ENCODE results near the gene YBX2.

Gene YBX2

DNA sequence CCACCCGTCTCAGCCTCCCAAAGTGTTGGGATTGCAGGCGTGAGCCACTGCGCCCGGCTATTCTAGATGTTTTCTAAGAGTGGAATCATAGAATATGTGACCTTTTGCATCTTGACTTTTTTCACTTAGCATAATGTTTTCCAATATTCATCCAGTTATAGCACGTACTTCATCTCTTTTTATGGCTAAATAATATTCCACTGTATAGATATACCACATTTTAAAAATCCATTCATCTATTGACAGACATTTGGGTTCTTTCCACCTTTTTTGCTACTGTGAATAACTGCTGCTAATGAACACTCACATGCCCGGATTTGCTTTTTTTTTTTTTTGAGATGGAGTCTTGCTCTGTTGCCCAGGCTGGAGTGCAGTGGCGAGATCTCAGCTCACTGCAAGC is 9.7 kb upstream of the YBX2 start:
- Histone ChIP-seq H3K27ac (replicated peaks) (no peak overlapping the region), H3K4me3 (replicated peaks; ENCODE audit: insufficient read depth, low read length) (no peak overlapping the region), H3K27me3 (ENCODE audit: insufficient read depth, poor library complexity, severe bottlenecking) (no peaks in the 10 kb centered on the region)
- DNase-seq (ENCODE audit: low read depth in 1 of 2, low spot score in 1 of 2), result no peak
- TF ChIP-seq POLR2AphosphoS5 (IDR thresholded peaks at IDR 0.05; ENCODE audit: low read depth) (no peak), GABPA (IDR thresholded peaks at IDR 0.05; ENCODE audit: low read depth) (no peak), SPI1 (IDR thresholded peaks at IDR 0.05; ENCODE audit: borderline replicate concordance, low read depth) (no peak)
- TF ChIP-seq, protein P1, sequence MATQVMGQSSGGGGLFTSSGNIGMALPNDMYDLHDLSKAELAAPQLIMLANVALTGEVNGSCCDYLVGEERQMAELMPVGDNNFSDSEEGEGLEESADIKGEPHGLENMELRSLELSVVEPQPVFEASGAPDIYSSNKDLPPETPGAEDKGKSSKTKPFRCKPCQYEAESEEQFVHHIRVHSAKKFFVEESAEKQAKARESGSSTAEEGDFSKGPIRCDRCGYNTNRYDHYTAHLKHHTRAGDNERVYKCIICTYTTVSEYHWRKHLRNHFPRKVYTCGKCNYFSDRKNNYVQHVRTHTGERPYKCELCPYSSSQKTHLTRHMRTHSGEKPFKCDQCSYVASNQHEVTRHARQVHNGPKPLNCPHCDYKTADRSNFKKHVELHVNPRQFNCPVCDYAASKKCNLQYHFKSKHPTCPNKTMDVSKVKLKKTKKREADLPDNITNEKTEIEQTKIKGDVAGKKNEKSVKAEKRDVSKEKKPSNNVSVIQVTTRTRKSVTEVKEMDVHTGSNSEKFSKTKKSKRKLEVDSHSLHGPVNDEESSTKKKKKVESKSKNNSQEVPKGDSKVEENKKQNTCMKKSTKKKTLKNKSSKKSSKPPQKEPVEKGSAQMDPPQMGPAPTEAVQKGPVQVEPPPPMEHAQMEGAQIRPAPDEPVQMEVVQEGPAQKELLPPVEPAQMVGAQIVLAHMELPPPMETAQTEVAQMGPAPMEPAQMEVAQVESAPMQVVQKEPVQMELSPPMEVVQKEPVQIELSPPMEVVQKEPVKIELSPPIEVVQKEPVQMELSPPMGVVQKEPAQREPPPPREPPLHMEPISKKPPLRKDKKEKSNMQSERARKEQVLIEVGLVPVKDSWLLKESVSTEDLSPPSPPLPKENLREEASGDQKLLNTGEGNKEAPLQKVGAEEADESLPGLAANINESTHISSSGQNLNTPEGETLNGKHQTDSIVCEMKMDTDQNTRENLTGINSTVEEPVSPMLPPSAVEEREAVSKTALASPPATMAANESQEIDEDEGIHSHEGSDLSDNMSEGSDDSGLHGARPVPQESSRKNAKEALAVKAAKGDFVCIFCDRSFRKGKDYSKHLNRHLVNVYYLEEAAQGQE (IDR thresholded peaks at IDR 0.05; ENCODE audit: insufficient replicate concordance, low read depth), result no peak
- TF ChIP-seq, protein P2, sequence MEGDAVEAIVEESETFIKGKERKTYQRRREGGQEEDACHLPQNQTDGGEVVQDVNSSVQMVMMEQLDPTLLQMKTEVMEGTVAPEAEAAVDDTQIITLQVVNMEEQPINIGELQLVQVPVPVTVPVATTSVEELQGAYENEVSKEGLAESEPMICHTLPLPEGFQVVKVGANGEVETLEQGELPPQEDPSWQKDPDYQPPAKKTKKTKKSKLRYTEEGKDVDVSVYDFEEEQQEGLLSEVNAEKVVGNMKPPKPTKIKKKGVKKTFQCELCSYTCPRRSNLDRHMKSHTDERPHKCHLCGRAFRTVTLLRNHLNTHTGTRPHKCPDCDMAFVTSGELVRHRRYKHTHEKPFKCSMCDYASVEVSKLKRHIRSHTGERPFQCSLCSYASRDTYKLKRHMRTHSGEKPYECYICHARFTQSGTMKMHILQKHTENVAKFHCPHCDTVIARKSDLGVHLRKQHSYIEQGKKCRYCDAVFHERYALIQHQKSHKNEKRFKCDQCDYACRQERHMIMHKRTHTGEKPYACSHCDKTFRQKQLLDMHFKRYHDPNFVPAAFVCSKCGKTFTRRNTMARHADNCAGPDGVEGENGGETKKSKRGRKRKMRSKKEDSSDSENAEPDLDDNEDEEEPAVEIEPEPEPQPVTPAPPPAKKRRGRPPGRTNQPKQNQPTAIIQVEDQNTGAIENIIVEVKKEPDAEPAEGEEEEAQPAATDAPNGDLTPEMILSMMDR (IDR thresholded peaks at IDR 0.05; ENCODE audit: insufficient read depth, low read length), result no peak

DNA sequence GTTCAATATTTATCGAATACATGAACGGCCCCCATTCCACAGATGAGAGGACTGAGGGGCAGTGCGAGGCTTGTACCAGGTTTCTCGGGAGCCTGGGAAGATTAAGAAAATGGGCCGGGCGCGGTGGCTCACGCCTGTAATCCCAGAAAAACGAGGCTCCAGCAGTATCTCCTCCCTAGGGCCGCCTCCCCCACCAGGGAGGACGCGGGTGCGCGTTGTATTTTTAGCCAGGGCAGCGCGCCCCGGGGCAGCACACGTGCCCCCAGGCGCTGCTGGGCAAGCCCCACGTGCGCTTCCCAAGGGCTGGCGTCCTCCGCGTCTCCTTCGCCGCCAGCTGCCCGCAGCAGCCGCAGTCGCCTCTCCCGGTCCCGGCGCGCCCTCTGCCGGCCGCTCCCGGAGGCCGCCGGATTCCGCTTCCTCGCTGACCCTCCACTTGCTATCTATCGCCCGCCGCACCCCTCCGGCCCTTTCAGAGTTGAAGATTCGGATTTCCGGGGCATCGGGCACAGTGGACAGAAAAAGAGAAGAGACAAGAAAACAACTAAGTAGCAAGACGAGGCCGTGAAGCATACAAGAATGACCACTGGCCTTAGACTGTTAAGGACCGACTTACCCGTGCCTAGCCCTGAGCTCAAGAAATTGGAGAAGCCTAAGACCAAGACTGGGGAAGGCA is 1.9 kb upstream of the YBX2 start:
- Histone ChIP-seq H3K4me3 (replicated peaks; ENCODE audit: insufficient read depth, low read length) (no peak overlapping the region), H3K27me3 (ENCODE audit: insufficient read depth, poor library complexity, severe bottlenecking) (peaks cover 2% of the 10 kb centered on the region), H3K27ac (replicated peaks) (no peak overlapping the region)
- TF ChIP-seq, protein P1 (IDR thresholded peaks at IDR 0.05; ENCODE audit: insufficient replicate concordance, low read depth), result no peak
- TF ChIP-seq, protein P2 (IDR thresholded peaks at IDR 0.05; ENCODE audit: insufficient read depth, low read length), result peak; percentile 3
- DNase-seq (ENCODE audit: low read depth in 1 of 2, low spot score in 1 of 2), result peak in 1 of 2 experiments; percentile 42

DNA sequence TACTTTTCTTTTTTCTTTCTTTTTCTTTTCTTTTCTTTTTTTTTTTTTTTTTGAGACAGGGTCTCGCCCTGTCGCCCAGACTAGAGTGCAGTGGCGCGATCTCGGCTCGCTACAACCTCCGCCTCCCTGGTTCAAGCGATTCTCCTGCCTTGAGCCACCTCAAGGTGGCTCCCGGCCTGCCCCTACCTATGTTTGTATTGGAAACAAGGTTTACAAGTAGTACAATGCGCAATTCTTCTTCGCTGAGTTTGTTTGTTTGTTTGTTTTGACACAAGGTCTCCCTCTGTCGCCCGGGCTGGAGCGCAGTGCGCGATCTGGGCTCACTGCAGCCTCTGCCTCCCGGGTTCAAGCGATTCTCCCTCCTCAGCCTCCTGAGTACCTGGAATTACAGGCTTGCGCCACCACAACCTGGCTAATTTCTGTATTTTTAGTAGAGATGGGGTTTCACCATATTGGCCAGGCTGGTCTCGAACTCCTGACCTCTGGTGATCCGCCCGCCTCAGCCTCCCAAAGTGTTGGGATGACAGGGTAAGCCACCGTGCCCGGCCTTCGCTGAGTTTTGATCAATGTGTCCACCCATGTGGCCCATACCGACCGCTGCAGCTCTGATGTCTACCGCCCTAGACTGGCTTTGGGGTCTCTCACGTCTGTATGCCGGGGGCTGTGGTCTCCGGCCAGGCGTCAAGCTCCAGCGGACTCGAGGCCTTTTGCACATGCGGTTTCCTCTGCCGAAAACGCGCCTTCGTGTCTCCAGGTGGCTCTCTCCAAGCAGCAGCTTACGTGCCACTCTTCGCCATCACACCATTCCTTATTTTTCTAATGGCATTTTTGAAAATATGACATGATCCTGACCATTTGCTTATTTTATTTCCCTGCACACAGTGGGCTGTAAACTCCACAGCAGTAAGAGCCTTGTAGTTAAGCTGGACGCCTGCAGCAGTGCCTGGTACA is 1.1 kb upstream of the YBX2 start:
- Histone ChIP-seq H3K4me3 (replicated peaks; ENCODE audit: insufficient read depth, low read length) (no peak overlapping the region), H3K27me3 (ENCODE audit: insufficient read depth, poor library complexity, severe bottlenecking) (peaks cover 2% of the 10 kb centered on the region), H3K27ac (replicated peaks) (no peak overlapping the region)
- TF ChIP-seq POLR2AphosphoS5 (IDR thresholded peaks at IDR 0.05; ENCODE audit: low read depth) (no peak), GABPA (IDR thresholded peaks at IDR 0.05; ENCODE audit: low read depth) (no peak), SPI1 (IDR thresholded peaks at IDR 0.05; ENCODE audit: borderline replicate concordance, low read depth) (no peak)
- TF ChIP-seq, protein P2 (IDR thresholded peaks at IDR 0.05; ENCODE audit: insufficient read depth, low read length), result no peak
- TF ChIP-seq, protein P1 (IDR thresholded peaks at IDR 0.05; ENCODE audit: insufficient replicate concordance, low read depth), result no peak
- DNase-seq (ENCODE audit: low read depth in 1 of 2, low spot score in 1 of 2), result no peak

All from HL-60 (cell line).